Neuronal stem cell (in vitro differentiated cells): ENCODE measurements around the gene ADCY1.

Source experiments
- DNase-seq: peaks from one replicate; pipeline ENCODE4 v3.0.0-alpha.2; 2013; ENCODE audit warnings: low spot score
- H2AFZ ChIP-seq: one replicate; pipeline ENCODE4 v1.6.1; 2013; ENCODE audit warnings: mild to moderate bottlenecking, low read length, inconsistent platforms
- H2AK5ac ChIP-seq: 2 replicates; pipeline ENCODE4 v1.6.1; 2013; ENCODE audit warnings: low read depth, mild to moderate bottlenecking, inconsistent platforms, low read length, moderate library complexity, mixed read lengths
- H2BK120ac ChIP-seq: 2 replicates; pipeline ENCODE4 v1.6.1; 2013; ENCODE audit warnings: low read depth, mild to moderate bottlenecking, inconsistent platforms, low read length, moderate library complexity, mixed read lengths
- H2BK12ac ChIP-seq: one replicate; pipeline ENCODE4 v1.6.1; 2013; ENCODE audit warnings: low read length, inconsistent platforms
- H2BK15ac ChIP-seq: 2 replicates; pipeline ENCODE4 v1.6.1; 2013; ENCODE audit warnings: mild to moderate bottlenecking, low read length, inconsistent platforms, mixed read lengths
- H2BK5ac ChIP-seq: one replicate; pipeline ENCODE4 v1.6.1; 2013; ENCODE audit warnings: inconsistent platforms, mild to moderate bottlenecking, low read length, moderate library complexity
- H3K14ac ChIP-seq: one replicate; pipeline ENCODE4 v1.6.1; 2013; ENCODE audit warnings: low read length, inconsistent platforms
- H3K18ac ChIP-seq: 2 replicates; pipeline ENCODE4 v1.6.1; 2013; ENCODE audit warnings: low read length, inconsistent platforms
- H3K23ac ChIP-seq: 2 replicates; pipeline ENCODE4 v1.6.1; 2013; ENCODE audit warnings: low read depth, mild to moderate bottlenecking, mixed read lengths, low read length, inconsistent platforms; ENCODE audit not compliant: poor library complexity
- H3K27ac ChIP-seq: replicated peaks from 3 replicates; pipeline ENCODE4 v1.5.1; 2013; ENCODE audit warnings: low read length, inconsistent platforms
- H3K27me3 ChIP-seq, 3 experiments: 2 replicates each; pipeline ENCODE4 v1.6.1; 2013; ENCODE audit warnings: low read length in 3 of 3, mild to moderate bottlenecking in 2 of 3, inconsistent platforms in 1 of 3, low read depth in 1 of 3, mixed read lengths in 1 of 3, moderate library complexity in 1 of 3; ENCODE audit not compliant: control insufficient read depth in 3 of 3, insufficient read depth in 3 of 3
- H3K36me3 ChIP-seq, 2 donors: replicated peaks in 1 of 2; 2 replicates each; pipeline ENCODE4 v1.6.1; 2013; ENCODE audit warnings: low read length in 2 of 2; ENCODE audit not compliant: control insufficient read depth in 2 of 2, insufficient read depth in 2 of 2
- H3K4ac ChIP-seq: 2 replicates; pipeline ENCODE4 v1.6.1; 2013; ENCODE audit warnings: inconsistent platforms, mild to moderate bottlenecking, low read length, moderate library complexity
- H3K4me1 ChIP-seq, 2 donors: 1 replicate in 1 of 2; 2 replicates in 1 of 2; pipeline ENCODE4 v1.6.1; 2013; ENCODE audit warnings: low read length in 2 of 2, low read depth in 1 of 2; ENCODE audit not compliant: control insufficient read depth in 2 of 2, insufficient read depth in 1 of 2
- H3K4me2 ChIP-seq: one replicate; pipeline ENCODE4 v1.6.1; 2013; ENCODE audit warnings: mild to moderate bottlenecking, low read length, inconsistent platforms; ENCODE audit not compliant: insufficient read depth, poor library complexity, severe bottlenecking
- H3K4me3 ChIP-seq, 2 donors: 2 replicates each; pipeline ENCODE4 v1.5.1; 2013; ENCODE audit warnings: low read length in 2 of 2, mild to moderate bottlenecking in 2 of 2, inconsistent platforms in 1 of 2, moderate library complexity in 1 of 2
- H3K79me1 ChIP-seq: one replicate; pipeline ENCODE4 v1.6.1; 2013; ENCODE audit warnings: low read depth, mild to moderate bottlenecking, inconsistent platforms, low read length, moderate library complexity
- H3K9ac ChIP-seq: one replicate; pipeline ENCODE4 v1.6.1; 2013; ENCODE audit warnings: mild to moderate bottlenecking, low read depth, low read length, inconsistent platforms; ENCODE audit not compliant: poor library complexity
- H3K9me3 ChIP-seq, 2 donors: replicated peaks in 1 of 2; 2 replicates each; pipeline versions ENCODE3 to v1.6.1; 2013; ENCODE audit warnings: low read length in 2 of 2, mild to moderate bottlenecking in 2 of 2, inconsistent platforms in 1 of 2, low read depth in 1 of 2, mixed read lengths in 1 of 2, moderate library complexity in 1 of 2; ENCODE audit not compliant: control insufficient read depth in 2 of 2, insufficient read depth in 1 of 2
- H4K8ac ChIP-seq: one replicate; pipeline ENCODE4 v1.6.1; 2013; ENCODE audit warnings: low read depth, mild to moderate bottlenecking, inconsistent platforms, low read length, moderate library complexity
- H4K91ac ChIP-seq: one replicate; pipeline ENCODE4 v1.6.1; 2013; ENCODE audit warnings: low read length, low read depth, mild to moderate bottlenecking, inconsistent platforms; ENCODE audit not compliant: poor library complexity
- WGBS, 2 donors: extraction: QIAGEN DNeasy Blood & Tissue Kit; methylation state at CpG; one replicate each; pipeline ENCODE4 v1.1.7; 2013; ENCODE audit warnings: missing lambda C conversion rate in 2 of 2, mixed read lengths in 1 of 2; ENCODE audit not compliant: insufficient read length in 2 of 2, insufficient replicate concordance in 1 of 2; ENCODE audit errors: extremely low coverage in 2 of 2; 5-methylcytosine and 5-hydroxymethylcytosine counted together

Gene ADCY1

GRCh38 chr7:45650404-45651394, 76.5 kb downstream of the ADCY1 start:
- Histone ChIP-seq H2AFZ (no peak overlapping the region), H3K4me3 (no peak overlapping the region)

GRCh38 chr7:45651540-45651939, 77.4 kb downstream of the ADCY1 start:
- Histone ChIP-seq H2BK15ac (no peak overlapping the region), H3K4me1 (peaks cover 0 to 2% of the 10 kb centered on the region in 2 donors), H3K9me3 (no peaks in the 10 kb centered on the region), H3K4me2 (no peak overlapping the region), H3K18ac (no peak overlapping the region), H2AFZ (no peak overlapping the region), H3K14ac (no peak overlapping the region), H3K4me3 (no peak overlapping the region), H3K79me1 (no peaks in the 10 kb centered on the region), H4K91ac (no peak overlapping the region), H3K36me3 (no peaks in the 10 kb centered on the region), H2AK5ac (no peak overlapping the region), H3K23ac (no peak overlapping the region), H2BK5ac (no peak overlapping the region), H2BK120ac (no peak overlapping the region), H3K4ac (no peak overlapping the region), H4K8ac (no peak overlapping the region), H3K27ac (no peak overlapping the region), H3K27me3 (no peaks in the 10 kb centered on the region), H2BK12ac (no peak overlapping the region), H3K9ac (no peak overlapping the region)
- DNase-seq = no peak
- no CpG with 5 or more reads among the region's 6 CpGs for WGBS, 2 donors

More at GRCh38 chr7:45650404-45651394, 76.5 kb downstream of the ADCY1 start:
- Histone ChIP-seq H3K27ac (no peak overlapping the region), H2BK120ac (no peak overlapping the region), H2BK12ac (no peak overlapping the region), H3K4ac (no peak overlapping the region), H3K4me2 (no peak overlapping the region), H4K91ac (no peak overlapping the region), H3K27me3 (no peaks in the 10 kb centered on the region), H3K9ac (no peak overlapping the region), H3K4me1 (peaks cover 0 to 2% of the 10 kb centered on the region in 2 donors), H3K36me3 (no peaks in the 10 kb centered on the region), H3K18ac (no peak overlapping the region), H2BK15ac (no peak overlapping the region), H3K9me3 (no peaks in the 10 kb centered on the region), H3K79me1 (no peaks in the 10 kb centered on the region), H3K23ac (peak overlapping the region; percentile 27), H2AK5ac (no peak overlapping the region), H2BK5ac (no peak overlapping the region), H4K8ac (no peak overlapping the region), H3K14ac (no peak overlapping the region)
- no peak for DNase-seq
- no CpG with 5 or more reads among the region's 13 CpGs for WGBS, 2 donors

- Histone ChIP-seq H3K4ac (no peak overlapping the region), H2AFZ (no peak overlapping the region), H3K4me3 (no peak overlapping the region), H3K79me1 (no peaks in the 10 kb centered on the region), H2BK5ac (no peak overlapping the region), H3K4me2 (no peak overlapping the region), H3K27me3 (no peaks in the 10 kb centered on the region), H3K27ac (no peak overlapping the region), H3K23ac (no peak overlapping the region), H2BK15ac (no peak overlapping the region), H3K36me3 (no peaks in the 10 kb centered on the region), H2BK12ac (no peak overlapping the region), H2BK120ac (no peak overlapping the region), H4K91ac (no peak overlapping the region), H3K9me3 (no peaks in the 10 kb centered on the region), H3K4me1 (no peaks in the 10 kb centered on the region), H3K14ac (no peak overlapping the region), H4K8ac (no peak overlapping the region), H2AK5ac (no peak overlapping the region), H3K9ac (no peak overlapping the region), H3K18ac (no peak overlapping the region)
- DNase-seq = no peak
- no CpG with 5 or more reads among the region's 2 CpGs for WGBS, 2 donors
These were observed 78.5 kb downstream of the ADCY1 start for GRCh38 chr7:45652630-45653029.

- H3K9ac ChIP-seq = no peak overlapping the region
- H3K27ac ChIP-seq = no peak overlapping the region
- no peak overlapping the region for H3K4me2 ChIP-seq
- H3K36me3 ChIP-seq = no peaks in the 10 kb centered on the region
- no peaks in the 10 kb centered on the region for H3K4me1 ChIP-seq
- no peak overlapping the region for H3K4me3 ChIP-seq
- no peaks in the 10 kb centered on the region for H3K9me3 ChIP-seq
- no peak overlapping the region for H3K23ac ChIP-seq
- H2BK12ac ChIP-seq = no peak overlapping the region
- no peak overlapping the region for H2AK5ac ChIP-seq
- H2AFZ ChIP-seq = no peak overlapping the region
- no peaks in the 10 kb centered on the region for H3K27me3 ChIP-seq
- H3K79me1 ChIP-seq = no peaks in the 10 kb centered on the region
- no peak overlapping the region for H2BK5ac ChIP-seq
- no peak overlapping the region for H2BK120ac ChIP-seq
- WGBS, 2 donors = no CpG with 5 or more reads among the region's 4 CpGs
- H2BK15ac ChIP-seq = no peak overlapping the region
- no peak overlapping the region for H3K18ac ChIP-seq
- H4K8ac ChIP-seq = no peak overlapping the region
- H3K14ac ChIP-seq = no peak overlapping the region
- no peak overlapping the region for H3K4ac ChIP-seq
- DNase-seq = no peak
- no peak overlapping the region for H4K91ac ChIP-seq
These were observed 79.2 kb downstream of the ADCY1 start for GRCh38 chr7:45653209-45653907.
